Thoracic aorta (tissue), 2 donors: ENCODE measurements around the gene KCNB1. TPM values are rescaled to one million over a fixed set of nuclear protein-coding genes. Genes with fewer than 3 reads are reported as not detected.

Source experiments
- ATAC-seq: fragments of 150-250 bp; one replicate; pipeline ENCODE4 v1.8.0; 2017; ENCODE audit warnings: low read depth; ENCODE audit not compliant: insufficient number of reproducible peaks, low FRiP score
- DNase-seq: peaks from one replicate; pipeline ENCODE4 v3.0.0-alpha.2; 2020; ENCODE audit warnings: low spot score
- H3K27ac ChIP-seq, 2 donors: fragments of 200-600 bp; sonication (generic); 1 replicate in 1 of 2; 2 replicates in 1 of 2; pipeline ENCODE4 v1.5.1; 2016; ENCODE audit warnings: mild to moderate bottlenecking in 2 of 2, moderate library complexity in 2 of 2
- H3K27me3 ChIP-seq: fragments of 200-600 bp; sonication (generic); replicated peaks from 2 replicates; pipeline ENCODE4 v1.6.0; 2016; ENCODE audit warnings: mild to moderate bottlenecking; ENCODE audit not compliant: insufficient read depth
- H3K36me3 ChIP-seq: fragments of 200-600 bp; sonication (generic); one replicate; pipeline ENCODE4 v1.5.1; 2016
- H3K4me1 ChIP-seq, 2 donors: fragments of 200-600 bp; sonication (generic); 1 replicate in 1 of 2; 2 replicates in 1 of 2; pipeline versions ENCODE4 v1.5.1 to v1.6.0; 2016; ENCODE audit warnings: low read depth in 2 of 2, mild to moderate bottlenecking in 1 of 2; ENCODE audit not compliant: control insufficient read depth in 1 of 2
- H3K4me3 ChIP-seq: fragments of 200-600 bp; sonication (generic); 2 replicates; pipeline ENCODE4 v1.5.1; 2016; ENCODE audit warnings: mild to moderate bottlenecking
- H3K9me3 ChIP-seq: fragments of 200-600 bp; sonication (generic); 2 replicates; pipeline ENCODE4 v1.5.1; 2016
- total RNA-seq, 2 donors: library from RNA; depleted of rRNA; stranded (reverse); fragments of >200 nt; gene quantifications; one replicate each; pipeline versions ENCODE4 v1.1.0 to v1.2.3, GENCODE V29; 2016
- TF ChIP-seq, protein P1 (sequence below): fragments of 200-600 bp; sonication (generic); IDR thresholded peaks from one replicate; pipeline ENCODE4 v1.5.1; 2019; ENCODE audit warnings: antibody characterized with exemption

Gene KCNB1
- total RNA-seq, 2 donors from 2014 or later, result 1.4 to 2.3 TPM

DNA sequence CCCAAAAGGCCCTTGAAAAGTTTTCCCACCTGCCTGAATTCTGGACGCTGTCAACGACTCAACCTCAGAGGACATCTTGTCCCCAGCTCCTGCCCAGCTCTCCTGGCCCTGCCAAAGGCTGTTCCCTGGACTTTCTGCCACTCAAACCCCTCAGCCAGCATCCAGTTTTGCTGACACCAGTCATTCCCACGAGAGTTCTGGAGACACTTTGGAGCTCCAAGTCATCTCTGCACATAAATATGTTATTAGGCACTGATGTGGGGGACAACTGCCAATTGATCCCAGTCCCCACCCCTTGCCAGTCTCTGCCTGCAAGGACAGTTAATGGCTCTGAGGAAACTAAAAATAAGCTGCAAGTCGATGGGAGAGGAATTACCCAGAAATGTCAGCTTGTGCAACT, 38.9 kb upstream of the KCNB1 start:
- peak overlapping the region; percentile 50 to 62 for H3K27ac ChIP-seq
- no peak for ATAC-seq
- peaks cover 13 to 59% of the 10 kb centered on the region in 2 donors for H3K4me1 ChIP-seq
- H3K9me3 ChIP-seq, result no peaks in the 10 kb centered on the region
- TF ChIP-seq, protein P1, sequence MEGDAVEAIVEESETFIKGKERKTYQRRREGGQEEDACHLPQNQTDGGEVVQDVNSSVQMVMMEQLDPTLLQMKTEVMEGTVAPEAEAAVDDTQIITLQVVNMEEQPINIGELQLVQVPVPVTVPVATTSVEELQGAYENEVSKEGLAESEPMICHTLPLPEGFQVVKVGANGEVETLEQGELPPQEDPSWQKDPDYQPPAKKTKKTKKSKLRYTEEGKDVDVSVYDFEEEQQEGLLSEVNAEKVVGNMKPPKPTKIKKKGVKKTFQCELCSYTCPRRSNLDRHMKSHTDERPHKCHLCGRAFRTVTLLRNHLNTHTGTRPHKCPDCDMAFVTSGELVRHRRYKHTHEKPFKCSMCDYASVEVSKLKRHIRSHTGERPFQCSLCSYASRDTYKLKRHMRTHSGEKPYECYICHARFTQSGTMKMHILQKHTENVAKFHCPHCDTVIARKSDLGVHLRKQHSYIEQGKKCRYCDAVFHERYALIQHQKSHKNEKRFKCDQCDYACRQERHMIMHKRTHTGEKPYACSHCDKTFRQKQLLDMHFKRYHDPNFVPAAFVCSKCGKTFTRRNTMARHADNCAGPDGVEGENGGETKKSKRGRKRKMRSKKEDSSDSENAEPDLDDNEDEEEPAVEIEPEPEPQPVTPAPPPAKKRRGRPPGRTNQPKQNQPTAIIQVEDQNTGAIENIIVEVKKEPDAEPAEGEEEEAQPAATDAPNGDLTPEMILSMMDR, result no peak
- H3K36me3 ChIP-seq, result peaks cover 52% of the 10 kb centered on the region
- H3K27me3 ChIP-seq, result no peaks in the 10 kb centered on the region
- H3K4me3 ChIP-seq, result no peak overlapping the region
- no peak for DNase-seq

DNA sequence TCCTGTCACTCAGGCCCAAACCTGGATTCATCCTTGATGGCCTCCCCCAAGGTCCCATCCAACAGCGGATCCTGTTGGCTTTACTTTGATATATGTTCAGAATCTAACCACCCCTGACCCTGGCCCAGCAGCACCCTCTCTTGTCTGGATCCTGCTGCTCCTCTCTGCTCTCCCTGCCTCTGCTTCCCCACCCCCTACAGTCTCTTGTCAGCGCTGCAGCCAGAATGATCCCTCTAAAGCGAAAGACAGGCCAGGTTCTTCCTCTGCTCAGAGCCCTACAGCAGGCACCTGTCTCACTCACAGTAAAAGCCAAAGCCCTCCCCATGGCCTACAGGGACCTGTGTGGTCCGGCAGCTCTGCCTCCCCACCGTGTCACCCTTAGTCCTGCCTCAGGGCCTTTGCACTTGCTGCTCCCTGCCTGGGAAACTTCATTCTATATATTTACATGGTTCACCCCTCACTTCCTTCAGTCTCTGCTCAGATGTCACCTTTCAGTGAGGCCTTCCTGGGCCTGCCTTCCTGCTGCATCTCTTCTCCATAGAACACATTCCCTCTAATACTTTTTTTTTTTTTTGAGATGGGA, 37.4 kb upstream of the KCNB1 start:
- H3K9me3 ChIP-seq, result no peaks in the 10 kb centered on the region
- ATAC-seq, result no peak
- peaks cover 55% of the 10 kb centered on the region for H3K36me3 ChIP-seq
- H3K27ac ChIP-seq, result peak overlapping the region; percentile 50 to 62
- peaks cover 8 to 56% of the 10 kb centered on the region in 2 donors for H3K4me1 ChIP-seq
- H3K27me3 ChIP-seq, result no peaks in the 10 kb centered on the region
- H3K4me3 ChIP-seq, result no peak overlapping the region
- TF ChIP-seq, protein P1, result no peak
- DNase-seq, result no peak

DNA sequence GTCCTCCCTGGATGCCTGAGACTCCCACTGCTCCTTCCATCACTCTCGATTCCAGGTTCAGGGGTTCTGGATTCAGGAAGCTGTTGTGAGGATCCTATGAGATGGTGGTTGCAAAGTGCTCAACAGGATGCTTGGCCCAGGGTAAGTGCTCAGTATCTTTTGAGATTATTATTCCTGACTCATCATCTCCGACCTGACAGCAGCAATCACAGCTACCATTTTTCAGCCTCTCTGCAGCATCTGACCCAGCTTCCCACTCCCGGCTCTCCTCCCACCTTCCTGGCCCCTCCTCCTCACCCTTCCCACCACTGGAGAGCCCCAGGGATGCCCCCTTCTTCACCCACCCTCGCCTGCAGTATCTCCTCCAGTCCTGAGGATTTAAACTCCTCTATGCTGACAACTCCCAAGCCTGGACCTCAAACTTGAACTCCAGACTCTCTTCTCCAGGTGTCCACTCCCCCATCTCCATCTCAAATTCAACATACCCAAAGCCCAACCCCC, 36.8 kb upstream of the KCNB1 start:
- Histone ChIP-seq H3K4me1 (peaks cover 11 to 55% of the 10 kb centered on the region in 2 donors), H3K27me3 (no peaks in the 10 kb centered on the region), H3K4me3 (no peak overlapping the region), H3K27ac (peak overlapping the region; percentile 50 to 62), H3K36me3 (peaks cover 61% of the 10 kb centered on the region), H3K9me3 (no peaks in the 10 kb centered on the region)
- ATAC-seq (no peak), DNase-seq (no peak)
- TF ChIP-seq, protein P1, result no peak

- H3K36me3 ChIP-seq, result peaks cover 60% of the 10 kb centered on the region
- peaks cover 9 to 55% of the 10 kb centered on the region in 2 donors for H3K4me1 ChIP-seq
- no peaks in the 10 kb centered on the region for H3K9me3 ChIP-seq
- H3K27me3 ChIP-seq, result no peaks in the 10 kb centered on the region
- TF ChIP-seq, protein P1, result no peak
- DNase-seq (no peak), ATAC-seq (no peak)
- H3K4me3 ChIP-seq, result no peak overlapping the region
- peak overlapping the region; percentile 50 to 59 for H3K27ac ChIP-seq
Observed at GRCh38 chr20:49518576-49518975, 36.1 kb upstream of the KCNB1 start.

DNA sequence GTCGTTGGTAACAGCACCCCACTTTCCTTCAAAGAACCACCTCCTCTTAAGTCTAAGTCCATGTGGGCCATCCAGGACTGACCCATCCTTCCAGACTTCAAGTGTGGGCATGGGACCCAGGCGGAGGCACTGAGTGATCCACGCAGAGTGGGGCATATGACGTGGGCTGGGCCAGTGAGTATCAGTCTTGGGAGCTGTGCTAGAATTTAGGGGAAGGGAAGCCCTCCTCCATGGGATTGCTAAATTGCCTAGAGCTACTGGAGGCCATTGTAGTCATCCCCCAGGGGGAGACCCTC, 35.3 kb upstream of the KCNB1 start:
- ATAC-seq (no peak), DNase-seq (no peak)

More for the DNA sequence above, 35.3 kb upstream of the KCNB1 start:
- H3K27me3 ChIP-seq, result no peaks in the 10 kb centered on the region
- no peaks in the 10 kb centered on the region for H3K9me3 ChIP-seq
- peaks cover 66% of the 10 kb centered on the region for H3K36me3 ChIP-seq
- TF ChIP-seq, protein P1, result no peak
- no peak overlapping the region for H3K4me3 ChIP-seq
- H3K4me1 ChIP-seq, result peaks cover 7 to 53% of the 10 kb centered on the region in 2 donors
- peak overlapping the region; percentile 40 to 59 for H3K27ac ChIP-seq
